Hepatocyte (in vitro differentiated cells): ENCODE data around the gene MACF1. TPM values are rescaled to one million over a fixed set of nuclear protein-coding genes. Genes with fewer than 3 reads are reported as not detected.
"Not testable (repeated sequence)": the region's sequence is repeated elsewhere in the genome, so short reads cannot be mapped to it uniquely, and the experiment has no call there.

Source experiments
- DNase-seq: peaks from one replicate; pipeline ENCODE4 v3.0.0-alpha.2; 2016; ENCODE audit warnings: low spot score
- H2AFZ ChIP-seq: fragments of 200-600 bp; sonication (generic); 2 replicates; pipeline ENCODE4 v1.6.0; 2016; ENCODE audit warnings: antibody characterized with exemption, mild to moderate bottlenecking
- H3K27ac ChIP-seq: fragments of 200-600 bp; sonication (generic); 2 replicates; pipeline ENCODE4 v1.5.1; 2016; ENCODE audit warnings: mild to moderate bottlenecking
- H3K27me3 ChIP-seq: fragments of 200-600 bp; sonication (generic); 2 replicates; pipeline ENCODE4 v1.6.1; 2016
- H3K36me3 ChIP-seq: fragments of 200-600 bp; sonication (generic); replicated peaks from 2 replicates; pipeline ENCODE4 v1.5.1; 2016; ENCODE audit warnings: low read depth; ENCODE audit not compliant: insufficient read depth
- H3K4me1 ChIP-seq: fragments of 200-600 bp; sonication (generic); 2 replicates; pipeline ENCODE4 v1.5.1; 2016; ENCODE audit warnings: mild to moderate bottlenecking, moderate library complexity; ENCODE audit not compliant: insufficient read depth
- H3K4me2 ChIP-seq: fragments of 200-600 bp; sonication (generic); 2 replicates; pipeline ENCODE4 v1.6.0; 2016
- H3K4me3 ChIP-seq: fragments of 200-600 bp; sonication (generic); 2 replicates; pipeline ENCODE4 v1.5.1; 2016; ENCODE audit warnings: mild to moderate bottlenecking
- H3K79me2 ChIP-seq: fragments of 200-600 bp; sonication (generic); 2 replicates; pipeline ENCODE4 v1.6.0; 2017; ENCODE audit warnings: mild to moderate bottlenecking
- H3K9me2 ChIP-seq: fragments of 200-600 bp; sonication (generic); replicated peaks from 2 replicates; pipeline ENCODE4 v1.6.0; 2017; ENCODE audit warnings: mild to moderate bottlenecking; ENCODE audit not compliant: insufficient read depth
- H3K9me3 ChIP-seq: fragments of 200-600 bp; sonication (generic); 2 replicates; pipeline ENCODE4 v1.5.1; 2016; ENCODE audit warnings: low read depth, mild to moderate bottlenecking
- H4K20me1 ChIP-seq: fragments of 200-600 bp; sonication (generic); 2 replicates; pipeline ENCODE4 v1.6.0; 2016; ENCODE audit warnings: mild to moderate bottlenecking; ENCODE audit not compliant: insufficient read depth, poor library complexity, severe bottlenecking
- CTCF ChIP-seq: fragments of 200-600 bp; sonication (generic); IDR thresholded peaks from 2 replicates; pipeline ENCODE4 v1.5.1; 2016; ENCODE audit warnings: antibody characterized with exemption, mild to moderate bottlenecking; ENCODE audit not compliant: poor library complexity
- EZH2 ChIP-seq: fragments of 200-600 bp; sonication (generic); IDR thresholded peaks from 2 replicates; pipeline ENCODE4 v1.6.1; 2016; ENCODE audit warnings: antibody characterized with exemption, mild to moderate bottlenecking, borderline replicate concordance
- EZH2phosphoT487 ChIP-seq: fragments of 200-600 bp; sonication (generic); IDR thresholded peaks from one replicate; pipeline ENCODE4 v1.6.1; 2018; ENCODE audit warnings: antibody characterized with exemption, mild to moderate bottlenecking, low read depth, moderate library complexity; ENCODE audit not compliant: unreplicated experiment, severe bottlenecking
- WGBS: methylation state at CpG from one replicate; pipeline ENCODE4 v1.1.6; 2016; ENCODE audit warnings: low lambda C conversion rate; ENCODE audit errors: missing lambda C conversion rate; 5-methylcytosine and 5-hydroxymethylcytosine counted together
- polyA plus RNA-seq: library from polyadenylated mRNA; unstranded; fragments of >200 nt; fragmentation: Nextera tagmentation; extraction: Ambion mirVana; gene quantifications from 2 replicates; pipeline ENCODE4 v1.2.1, GENCODE V29; 2016
- total RNA-seq: library from RNA; depleted of rRNA; stranded (reverse); fragments of >200 nt; gene quantifications from 2 replicates; pipeline ENCODE4 v1.2.3, GENCODE V29; 2014

MACF1 gene
- total and polyA plus RNA-seq, 2 experiments from 2014 or later, result 47.1 to 136 TPM

- Histone ChIP-seq H3K79me2 (no peaks in the 10 kb centered on the region), H3K9me2 (no peaks in the 10 kb centered on the region), H3K4me2 (no peak overlapping the region), H3K4me1 (no peaks in the 10 kb centered on the region), H3K4me3 (no peak overlapping the region), H4K20me1 (no peaks in the 10 kb centered on the region), H3K36me3 (no peaks in the 10 kb centered on the region), H3K27me3 (no peaks in the 10 kb centered on the region), H3K27ac (no peak overlapping the region), H2AFZ (no peak overlapping the region), H3K9me3 (no peaks in the 10 kb centered on the region)
- 96% methylated on average over 7 of the region's 7 CpGs for WGBS
- no peak for DNase-seq
- TF ChIP-seq CTCF, result no peak
- no peak for TF ChIP-seq EZH2phosphoT487
- no peak for TF ChIP-seq EZH2
Measured at GRCh38 chr1:39472826-39473225, 268.3 kb downstream of the MACF1 start.

- Histone ChIP-seq H4K20me1 (no peaks in the 10 kb centered on the region), H2AFZ (no peak overlapping the region), H3K4me3 (no peak overlapping the region), H3K4me2 (no peak overlapping the region), H3K27ac (no peak overlapping the region), H3K79me2 (no peaks in the 10 kb centered on the region), H3K36me3 (no peaks in the 10 kb centered on the region), H3K4me1 (no peaks in the 10 kb centered on the region), H3K9me3 (no peaks in the 10 kb centered on the region), H3K27me3 (no peaks in the 10 kb centered on the region), H3K9me2 (no peaks in the 10 kb centered on the region)
- 98% methylated on average over 4 of the region's 4 CpGs for whole genome bisulfite sequencing
- DNase-seq, result no peak
- TF ChIP-seq EZH2phosphoT487, result no peak
- TF ChIP-seq EZH2, result no peak
- no peak for TF ChIP-seq CTCF
Measured at GRCh38 chr1:39473324-39473723, 268.8 kb downstream of the MACF1 start.

- no peaks in the 10 kb centered on the region for H3K79me2 ChIP-seq
- H2AFZ ChIP-seq, result no peak overlapping the region
- H3K27me3 ChIP-seq, result no peaks in the 10 kb centered on the region
- no peaks in the 10 kb centered on the region for H4K20me1 ChIP-seq
- H3K9me2 ChIP-seq, result no peaks in the 10 kb centered on the region
- DNase-seq, result no peak
- TF ChIP-seq CTCF (no peak), EZH2 (no peak), EZH2phosphoT487 (no peak)
- H3K27ac ChIP-seq, result no peak overlapping the region
- no peaks in the 10 kb centered on the region for H3K36me3 ChIP-seq
- H3K9me3 ChIP-seq, result no peaks in the 10 kb centered on the region
- no peak overlapping the region for H3K4me2 ChIP-seq
- no peak overlapping the region for H3K4me3 ChIP-seq
- 84% methylated on average over 4 of the region's 4 CpGs for WGBS
- H3K4me1 ChIP-seq, result no peaks in the 10 kb centered on the region
Measured at GRCh38 chr1:39474810-39475209, 270.3 kb downstream of the MACF1 start.

- 88% methylated on average over 1 of the region's 1 CpG for WGBS
- not testable (repeated sequence) for H3K79me2 ChIP-seq, H4K20me1 ChIP-seq, H3K27me3 ChIP-seq, H3K9me2 ChIP-seq, H2AFZ ChIP-seq, H3K36me3 ChIP-seq, H3K4me2 ChIP-seq, H3K4me3 ChIP-seq, H3K4me1 ChIP-seq, H3K27ac ChIP-seq, DNase-seq, H3K9me3 ChIP-seq
Measured at GRCh38 chr1:39475551-39475950, 271.1 kb downstream of the MACF1 start.
